GM12878 (cell line): Measurements from ENCODE around the gene TMEM38A. TPM values are rescaled to one million over a fixed set of nuclear protein-coding genes. Genes with fewer than 3 reads are reported as not detected.

ENCODE experiments used
- ATAC-seq: fragments of 200-7000 bp; cut with Tn5 transposase; 3 replicates; pipeline ENCODE4 v1.9.1; 2020; ENCODE audit warnings: mild to moderate bottlenecking, moderate library complexity
- BruUV-seq: library from RNA; stranded (reverse); fragments of 400-500 nt; replicated peaks from 2 replicates; lab custom pipeline; 2021; lab: Mats Ljungman, UMichigan
- CTCF ChIA-PET: fragments of 300-600 bp; sonication (Branson Sonifier 250); formaldehyde crosslinking; extraction: SDS; loops from one replicate; lab custom pipeline; 2021; ENCODE audit warnings: inconsistent platforms; lab: Yijun Ruan, JAX
- POLR2A ChIA-PET: fragments of 350-600 bp; formaldehyde crosslinking; extraction: SDS; loops from one replicate; lab custom pipeline; 2021; ENCODE audit warnings: inconsistent platforms; lab: Charles Lee
- RAD21 ChIA-PET: fragments of 300-600 bp; sonication (Branson Sonifier 250); formaldehyde crosslinking; loops from one replicate; lab custom pipeline; 2023; ENCODE audit warnings: antibody characterized with exemption; ENCODE audit not compliant: unreplicated experiment; lab: Charles Lee
- SMC1A ChIA-PET: fragments of 300-600 bp; sonication (Branson Sonifier 250); formaldehyde crosslinking; loops from one replicate; lab custom pipeline; 2023; ENCODE audit not compliant: unreplicated experiment, uncharacterized antibody; lab: Charles Lee
- DNase-seq: peaks from one replicate; pipeline ENCODE4 v3.0.0-alpha.2; 2011; ENCODE audit warnings: low read depth, low spot score
- FAIRE-seq: peaks from 3 replicates; lab custom pipeline; 2011; peaks lifted over from hg19 to GRCh38; lab: Jason Lieb, UNC
- H2AFZ ChIP-seq: 2 replicates; pipeline ENCODE4 v1.6.0; 2011; ENCODE audit warnings: low read depth, low read length, control low read depth; ENCODE audit not compliant: control insufficient read depth
- H3K27ac ChIP-seq: 2 replicates; pipeline ENCODE4 v1.5.1; 2011; ENCODE audit warnings: control low read depth; ENCODE audit not compliant: control insufficient read depth, insufficient read depth
- H3K27me3 ChIP-seq, 2 experiments: replicated peaks in 1 of 2; 2 replicates each; pipeline versions ENCODE4 v1.6.0 to v1.6.1; 2011; ENCODE audit warnings: low read length in 1 of 2; ENCODE audit not compliant: control insufficient read depth in 2 of 2, insufficient read depth in 2 of 2
- H3K36me3 ChIP-seq, 2 experiments: 2 replicates each; pipeline ENCODE4 v1.5.1; 2011; ENCODE audit warnings: low read length in 1 of 2; ENCODE audit not compliant: control insufficient read depth in 2 of 2, insufficient read depth in 2 of 2
- H3K4me1 ChIP-seq: 2 replicates; pipeline ENCODE4 v1.6.1; 2011; ENCODE audit warnings: mild to moderate bottlenecking, low read length, moderate library complexity, mixed read lengths; ENCODE audit not compliant: control insufficient read depth, insufficient read depth
- H3K4me2 ChIP-seq: 2 replicates; pipeline ENCODE4 v1.6.0; 2011; ENCODE audit warnings: control low read depth; ENCODE audit not compliant: control insufficient read depth, insufficient read depth
- H3K4me3 ChIP-seq: fragments of 200-600 bp; sonication (generic); 2 replicates; pipeline ENCODE4 v1.5.1; 2016
- H3K79me2 ChIP-seq: 2 replicates; pipeline ENCODE4 v1.6.0; 2011; ENCODE audit warnings: low read length; ENCODE audit not compliant: control insufficient read depth, insufficient read depth
- H3K9ac ChIP-seq: 2 replicates; pipeline ENCODE4 v1.8.0; 2011; ENCODE audit warnings: low read length, control low read depth, mixed read lengths; ENCODE audit not compliant: control insufficient read depth, insufficient read depth
- H3K9me3 ChIP-seq: replicated peaks from 3 replicates; pipeline ENCODE4 v1.5.1; 2011; ENCODE audit warnings: mild to moderate bottlenecking, low read length; ENCODE audit not compliant: control insufficient read depth, insufficient read depth
- H4K20me1 ChIP-seq: 2 replicates; pipeline ENCODE4 v1.6.0; 2011; ENCODE audit not compliant: control insufficient read depth, insufficient read depth
- CHD2 ChIP-seq: IDR thresholded peaks from 2 replicates; pipeline ENCODE4 v1.6.1; 2011; ENCODE audit warnings: low read depth, low read length, improper control_type of control experiment, borderline replicate concordance
- GATAD2B ChIP-seq: fragments of 450-650 bp; conservative IDR thresholded peaks from 2 replicates; pipeline ENCODE4 v1.6.1; 2017; ENCODE audit warnings: low read depth, mild to moderate bottlenecking, moderate library complexity
- HDGF ChIP-seq: fragments of 450-650 bp; IDR thresholded peaks from 2 replicates; pipeline ENCODE4 v1.6.1; 2016; ENCODE audit warnings: antibody characterized with exemption
- IKZF2 ChIP-seq, 2 experiments: fragments of 450-650 bp; IDR thresholded peaks; 2 replicates each; pipeline ENCODE4 v1.6.1; 2017; ENCODE audit warnings: mild to moderate bottlenecking in 2 of 2, moderate library complexity in 2 of 2
- KLF5 ChIP-seq: fragments of 450-650 bp; IDR thresholded peaks from 2 replicates; pipeline ENCODE4 v1.6.1; 2014; ENCODE audit warnings: mild to moderate bottlenecking; ENCODE audit not compliant: partially characterized antibody
- MXI1 ChIP-seq: fragments of 150-350 bp; IDR thresholded peaks from 2 replicates; pipeline ENCODE4 v1.6.1; 2011; ENCODE audit warnings: low read depth, mild to moderate bottlenecking, inconsistent platforms, low read length, improper control_type of control experiment
- MYC ChIP-seq: IDR thresholded peaks from 2 replicates; pipeline ENCODE4 v1.6.1; 2011; ENCODE audit warnings: mild to moderate bottlenecking, low read length, moderate library complexity, inconsistent platforms; ENCODE audit not compliant: insufficient read depth, insufficient replicate concordance, insufficient read length, severe bottlenecking
- NFYB ChIP-seq: IDR thresholded peaks from 2 replicates; pipeline ENCODE4 v1.6.1; 2011; ENCODE audit warnings: low read depth, mild to moderate bottlenecking, low read length, improper control_type of control experiment, moderate library complexity; ENCODE audit not compliant: insufficient read depth
- POLR2AphosphoS5 ChIP-seq: IDR thresholded peaks from 2 replicates; pipeline ENCODE4 v1.6.1; 2011; ENCODE audit warnings: mild to moderate bottlenecking, low read length, inconsistent platforms
- RBBP5 ChIP-seq: fragments of 200-600 bp; sonication (generic); conservative IDR thresholded peaks from 2 replicates; pipeline ENCODE4 v1.6.1; 2016
- SMC3 ChIP-seq: IDR thresholded peaks from 2 replicates; pipeline ENCODE4 v1.6.1; 2011; ENCODE audit warnings: low read length, improper control_type of control experiment, borderline replicate concordance
- SRF ChIP-seq, 2 experiments: IDR thresholded peaks; 2 replicates each; pipeline ENCODE4 v1.6.1; 2011; ENCODE audit warnings: low read depth in 2 of 2, low read length in 2 of 2, mild to moderate bottlenecking in 1 of 2, moderate library complexity in 1 of 2
- WGBS: methylation state at CpG from one replicate; pipeline ENCODE4 v1.1.6; 2016; ENCODE audit warnings: low lambda C conversion rate; ENCODE audit not compliant: insufficient replicate concordance, insufficient coverage; ENCODE audit errors: missing lambda C conversion rate; 5-methylcytosine and 5-hydroxymethylcytosine counted together
- in situ Hi-C: fragments of 300-500 bp; cut with MboI; formaldehyde crosslinking; loops from 9 replicates; pipeline ENCODE4 v1.14.3; 2018; ENCODE audit warnings: mixed read lengths
- intact Hi-C: fragments of 100-400 bp; cut with micrococcal nuclease; formaldehyde crosslinking; loops from one replicate; pipeline ENCODE4 v1.14.2; 2022; ENCODE audit not compliant: unreplicated experiment
- polyA plus RNA-seq, 11 experiments: library from polyadenylated mRNA; depleted of rRNA in 4 of 11; unstranded in 6 of 11; stranded (reverse) in 5 of 11; fragments of >200 nt; fragmentation: Nextera tagmentation in 4 of 11; fragmentation: Illumina TruSeq in 1 of 11; extraction: Ambion mirVana in 4 of 11; extraction: Trizol in 1 of 11; gene quantifications; 1 replicate in 1 of 11; 2 replicates in 10 of 11; pipeline versions ENCODE4 v1.2.1 to v1.2.3, GENCODE V29; 2011 to 2016; ENCODE audit warnings: inconsistent platforms in 2 of 11, missing spikeins in 2 of 11, low read depth in 1 of 11
- total RNA-seq, 4 experiments: library from RNA; depleted of rRNA in 3 of 4; stranded (reverse); fragments of >200 nt in 3 of 4; fragmentation: Illumina TruSeq in 1 of 4; extraction: Trizol in 1 of 4; gene quantifications; 2 replicates each; pipeline versions ENCODE4 v1.2.1 to v1.2.3, GENCODE V29; 2013 to 2021
- TF ChIP-seq, protein P1 (sequence below): fragments of 450-650 bp; IDR thresholded peaks from 2 replicates; pipeline ENCODE4 v1.6.1; 2016; ENCODE audit warnings: mild to moderate bottlenecking

TMEM38A gene
- total and polyA plus RNA-seq, 10 of the 15 experiments (the other 5 are each of a cell fraction or from before 2014, with no cell fraction given), result 4.5 to 22.2 (median 15.0) TPM

DNA sequence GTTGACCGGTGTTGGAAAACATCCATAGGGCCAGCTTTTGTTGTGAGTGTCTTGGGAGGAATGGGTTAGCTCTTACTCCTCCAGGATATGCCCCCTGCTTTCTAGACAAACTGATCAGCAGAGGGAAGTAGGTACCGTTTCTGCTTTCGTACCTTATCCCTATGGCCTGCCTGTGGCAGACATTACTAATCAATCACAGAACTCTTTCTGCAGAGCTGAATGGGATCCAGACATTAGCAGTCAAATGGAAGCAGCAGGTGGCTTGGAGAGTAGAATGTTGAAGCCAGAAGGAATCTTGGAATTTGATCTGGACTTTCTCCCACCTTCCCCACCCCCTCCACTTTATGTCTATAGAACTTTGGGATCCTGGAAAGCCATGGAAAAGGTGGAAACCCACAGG, 75.8 kb downstream of the TMEM38A start:
- ChIA-PET CTCF (no interaction called here), SMC1A (no interaction called here), POLR2A (no interaction called here), RAD21 (no interaction called here)
- ATAC-seq (no peak), DNase-seq (no peak), FAIRE-seq (no peak)
- no peaks in the 10 kb centered on the region for H3K4me1 ChIP-seq
- H3K27me3 ChIP-seq, result no peaks in the 10 kb centered on the region
- 41% methylated on average over 3 of the region's 3 CpGs for WGBS
- H4K20me1 ChIP-seq, result no peaks in the 10 kb centered on the region
- H3K36me3 ChIP-seq, result no peaks in the 10 kb centered on the region
- TF ChIP-seq SRF (IDR thresholded peaks at IDR 0.05; ENCODE audit: low read depth in 2 of 2, low read length in 2 of 2) (peak in 1 of 2 experiments; percentile 61; a peak in 1 of 4 replicates), SMC3 (no peak), NFYB (no peak), GATAD2B (no peak), HDGF (no peak), KLF5 (no peak), IKZF2 (IDR thresholded peaks at IDR 0.05) (no peak), MXI1 (no peak), RBBP5 (no peak), MYC (no peak), POLR2AphosphoS5 (no peak), CHD2 (no peak)
- TF ChIP-seq, protein P1, sequence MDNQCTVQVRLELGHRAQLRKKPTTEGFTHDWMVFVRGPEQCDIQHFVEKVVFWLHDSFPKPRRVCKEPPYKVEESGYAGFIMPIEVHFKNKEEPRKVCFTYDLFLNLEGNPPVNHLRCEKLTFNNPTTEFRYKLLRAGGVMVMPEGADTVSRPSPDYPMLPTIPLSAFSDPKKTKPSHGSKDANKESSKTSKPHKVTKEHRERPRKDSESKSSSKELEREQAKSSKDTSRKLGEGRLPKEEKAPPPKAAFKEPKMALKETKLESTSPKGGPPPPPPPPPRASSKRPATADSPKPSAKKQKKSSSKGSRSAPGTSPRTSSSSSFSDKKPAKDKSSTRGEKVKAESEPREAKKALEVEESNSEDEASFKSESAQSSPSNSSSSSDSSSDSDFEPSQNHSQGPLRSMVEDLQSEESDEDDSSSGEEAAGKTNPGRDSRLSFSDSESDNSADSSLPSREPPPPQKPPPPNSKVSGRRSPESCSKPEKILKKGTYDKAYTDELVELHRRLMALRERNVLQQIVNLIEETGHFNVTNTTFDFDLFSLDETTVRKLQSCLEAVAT, result peak; percentile 78
- H3K79me2 ChIP-seq, result no peaks in the 10 kb centered on the region
- no peak overlapping the region for H3K27ac ChIP-seq
- H3K4me2 ChIP-seq, result no peak overlapping the region
- H3K9ac ChIP-seq, result no peak overlapping the region
- no peak overlapping the region for H3K4me3 ChIP-seq
- no TSS peak for BruUV-seq
- in situ Hi-C loops (no loop called here), intact Hi-C loops (no loop called here)
- H2AFZ ChIP-seq, result no peak overlapping the region
- H3K9me3 ChIP-seq, result peaks cover 2% of the 10 kb centered on the region; the same call in 1 of the 3 replicates
